GM19452 (cell line): ENCODE results near the gene GRIN3B.
A peak's percentile ranks its signal among the peaks of the same experiment; 100 is the strongest.
"Not testable (repeated sequence)": the region's sequence is repeated elsewhere in the genome, so short reads cannot be mapped to it uniquely, and the experiment has no call there.

Source experiments
- ATAC-seq: cut with Tn5 transposase; IDR thresholded peaks from one replicate; pipeline ENCODE4 v1.9.1; 2021; ENCODE audit not compliant: unreplicated experiment

Gene GRIN3B

GRCh38 chr19:1018393-1018792 lies 18.2 kb downstream of the GRIN3B start:
- no peak for ATAC-seq

- no peak for ATAC-seq
Observed at GRCh38 chr19:1018932-1019615, 18.9 kb downstream of the GRIN3B start.

- ATAC-seq: no peak
Observed at GRCh38 chr19:1019616-1019961, 19.4 kb downstream of the GRIN3B start.

- ATAC-seq: no peak
Observed at GRCh38 chr19:1019980-1020867, 20.0 kb downstream of the GRIN3B start.

GRCh38 chr19:1020868-1021425 lies 20.7 kb downstream of the GRIN3B start, which contains the start of gene TMEM259:
TMEM259 (minus strand) TSS chr19:1021123; CDS start chr19:1020996, 127 bp downstream.
- ATAC-seq: peak; percentile 77

GRCh38 chr19:1023883-1024188 lies 23.6 kb downstream of the GRIN3B start:
- ATAC-seq: not testable (repeated sequence)

- ATAC-seq: not testable (repeated sequence)
Observed at GRCh38 chr19:1025080-1025479, 24.9 kb downstream of the GRIN3B start.

- ATAC-seq: no peak
Observed at GRCh38 chr19:1025960-1026782, 26.0 kb downstream of the GRIN3B start, which contains the start of gene CNN2. CNN2 (plus strand) TSS chr19:1026608; CDS start chr19:1026662, 54 bp downstream.

GRCh38 chr19:1026783-1027649 lies 26.8 kb downstream of the GRIN3B start:
- ATAC-seq: no peak

GRCh38 chr19:1027650-1028061 lies 27.4 kb downstream of the GRIN3B start:
- ATAC-seq: no peak

- no peak for ATAC-seq
Observed at GRCh38 chr19:1028062-1028926, 28.1 kb downstream of the GRIN3B start.

- ATAC-seq: no peak
Observed at GRCh38 chr19:1032264-1032867, 32.1 kb downstream of the GRIN3B start.

- ATAC-seq: no peak
Observed at GRCh38 chr19:1035998-1036621, 35.9 kb downstream of the GRIN3B start.

GRCh38 chr19:1037621-1038064 lies 37.4 kb downstream of the GRIN3B start:
- no peak for ATAC-seq

GRCh38 chr19:1038978-1039645 lies 38.9 kb downstream of the GRIN3B start:
- no peak for ATAC-seq

- ATAC-seq: peak; percentile 65
Observed at GRCh38 chr19:1039646-1040475, 39.6 kb downstream of the GRIN3B start, which contains the start of gene ABCA7. ABCA7 (plus strand) TSS chr19:1040107; CDS start chr19:1041362, 1,255 bp downstream.
